NCI-H2107 treated with DMSO at 0.1 percent for 48 hours (cell line): ENCODE results near the gene PRDM7.
"Not testable (repeated sequence)": the region's sequence is repeated elsewhere in the genome, so short reads cannot be mapped to it uniquely, and the experiment has no call there.

ENCODE experiments used
- DNase-seq: peaks from one replicate; lab custom pipeline; 2025; ENCODE audit not compliant: unreplicated experiment; lab: John Stamatoyannopoulos, UW

PRDM7 gene

GRCh38 chr16:90016339-90016950 is 60.7 kb downstream of the PRDM7 start:
- DNase-seq, result no peak

GRCh38 chr16:90015586-90016338 is 61.4 kb downstream of the PRDM7 start:
- DNase-seq, result no peak

- no peak for DNase-seq
These were observed 64.0 kb downstream of the PRDM7 start for GRCh38 chr16:90012991-90013745.

GRCh38 chr16:90011908-90012501 is 65.1 kb downstream of the PRDM7 start:
- DNase-seq, result no peak

- DNase-seq, result no peak
These were observed 65.7 kb downstream of the PRDM7 start for GRCh38 chr16:90011508-90011819.

GRCh38 chr16:90010676-90011507 is 66.2 kb downstream of the PRDM7 start:
- no peak for DNase-seq

- DNase-seq, result no peak
These were observed 67.8 kb downstream of the PRDM7 start for GRCh38 chr16:90009172-90009899.

GRCh38 chr16:90008708-90009145 is 68.4 kb downstream of the PRDM7 start:
- no peak for DNase-seq

- DNase-seq, result not testable (repeated sequence)
These were observed 69.4 kb downstream of the PRDM7 start for GRCh38 chr16:90007635-90008234.

- DNase-seq, result no peak
These were observed 70.1 kb downstream of the PRDM7 start for GRCh38 chr16:90007015-90007414.
